GM12891 (cell line): ENCODE data around the gene MISP3.
A peak's percentile ranks its signal among the peaks of the same experiment; 100 is the strongest.

Experiments
- DNase-seq: peaks from one replicate; pipeline ENCODE4 v3.0.0; 2011; ENCODE audit warnings: low spot score; ENCODE audit not compliant: insufficient read length
- FAIRE-seq: peaks from 2 replicates; lab custom pipeline; 2011; peaks lifted over from hg19 to GRCh38; lab: Jason Lieb, UNC
- PAX5 ChIP-seq: IDR thresholded peaks from 2 replicates; pipeline ENCODE4 v1.6.1; 2011; ENCODE audit warnings: low read length, moderate library complexity, mild to moderate bottlenecking; ENCODE audit not compliant: insufficient read depth, severe bottlenecking
- POLR2A ChIP-seq: IDR thresholded peaks from 2 replicates; pipeline ENCODE4 v1.6.1; 2011; ENCODE audit warnings: low read depth, low read length, control low read depth
- POLR2AphosphoS5 ChIP-seq: IDR thresholded peaks from 2 replicates; pipeline ENCODE4 v1.6.1; 2011; ENCODE audit warnings: low read depth, low read length, control low read depth
- POU2F2 ChIP-seq: IDR thresholded peaks from 2 replicates; pipeline ENCODE4 v1.6.1; 2011; ENCODE audit warnings: low read depth, mild to moderate bottlenecking, control low read depth, low read length, moderate library complexity
- SPI1 ChIP-seq: IDR thresholded peaks from 2 replicates; pipeline ENCODE4 v1.6.1; 2011; ENCODE audit warnings: low read depth, low read length, control low read depth
- TAF1 ChIP-seq: IDR thresholded peaks from 2 replicates; pipeline ENCODE4 v1.6.1; 2011; ENCODE audit warnings: low read depth, low read length, control low read depth

MISP3 gene

DNA sequence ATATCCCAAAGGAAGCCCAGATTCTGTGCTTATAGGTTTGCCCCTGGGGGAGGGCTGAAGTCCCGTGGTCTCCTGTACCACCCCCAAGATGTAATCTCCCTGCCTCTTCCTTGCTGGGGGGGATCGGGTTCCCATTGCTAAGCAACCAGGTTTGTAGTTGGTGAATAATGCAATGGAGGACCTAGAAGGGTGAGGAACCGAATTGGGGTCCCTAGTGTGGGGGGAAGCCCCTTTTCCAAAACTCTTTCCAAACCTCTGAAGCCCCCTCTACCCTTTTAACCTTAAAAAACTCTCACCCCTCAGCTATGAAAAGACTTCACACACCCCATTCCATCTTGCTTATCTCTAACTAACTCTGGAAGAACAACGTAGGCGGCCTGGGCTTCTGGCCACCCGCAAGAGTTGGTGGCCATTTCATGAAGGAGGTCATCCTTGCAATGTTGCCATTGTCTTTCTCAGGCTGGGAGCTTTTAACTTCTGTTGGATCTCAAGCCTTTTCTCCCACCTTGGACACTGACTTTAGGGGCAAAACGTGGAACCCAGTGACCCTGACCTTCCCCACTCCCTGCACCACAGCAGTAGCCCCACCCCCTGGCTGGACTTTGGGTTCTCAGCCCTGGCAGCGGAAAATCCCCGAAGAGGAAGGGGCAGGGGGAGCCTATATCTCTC, 11.4 kb upstream of the MISP3 start:
- TF ChIP-seq TAF1 (no peak), SPI1 (no peak), PAX5 (no peak), POLR2A (no peak), POU2F2 (no peak), POLR2AphosphoS5 (no peak)
- DNase-seq (no peak), FAIRE-seq (no peak)

GRCh38 chr19:14061751-14062557, 10.6 kb upstream of the MISP3 start, which contains the start of gene PALM3:
Gene PALM3 (minus strand): TSS chr19:14062076. CDS start chr19:14061980, 96 bp downstream.
- no peak for DNase-seq
- TF ChIP-seq POU2F2 (no peak), POLR2A (no peak), PAX5 (no peak), TAF1 (no peak), SPI1 (no peak), POLR2AphosphoS5 (no peak)
- FAIRE-seq, result no peak

GRCh38 chr19:14062558-14062855, 10.1 kb upstream of the MISP3 start:
- no peak for DNase-seq
- TF ChIP-seq POLR2AphosphoS5 (no peak), TAF1 (no peak)
- FAIRE-seq, result no peak

DNA sequence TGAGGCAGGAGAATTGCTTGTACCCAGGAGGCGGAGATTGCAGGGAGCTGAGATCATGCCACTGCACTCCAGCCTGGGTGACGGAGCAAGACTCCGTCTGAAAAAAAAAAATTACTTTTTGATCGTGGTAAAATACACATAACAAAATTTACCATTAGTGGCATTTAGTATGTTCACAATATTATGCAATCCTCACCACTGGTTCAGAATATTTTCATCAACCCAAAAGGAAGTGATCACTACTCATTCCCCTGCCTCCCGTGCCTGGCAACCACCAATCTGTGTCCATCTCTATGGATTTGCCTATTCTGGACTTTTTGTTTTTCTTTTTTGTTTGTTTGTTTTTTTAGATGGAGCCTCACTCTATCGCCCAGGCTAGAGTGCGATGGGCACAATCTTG, 9.5 kb upstream of the MISP3 start:
- FAIRE-seq (no peak), DNase-seq (no peak)
- TF ChIP-seq PAX5, result no peak
- TF ChIP-seq POLR2A, result no peak
- TF ChIP-seq TAF1, result no peak
- no peak for TF ChIP-seq POLR2AphosphoS5
- TF ChIP-seq POU2F2, result no peak
- no peak for TF ChIP-seq SPI1

- TF ChIP-seq POLR2A, result no peak
- no peak for TF ChIP-seq POLR2AphosphoS5
- no peak for DNase-seq
- no peak for FAIRE-seq
Observed at GRCh38 chr19:14066134-14066533, 6.5 kb upstream of the MISP3 start.

DNA sequence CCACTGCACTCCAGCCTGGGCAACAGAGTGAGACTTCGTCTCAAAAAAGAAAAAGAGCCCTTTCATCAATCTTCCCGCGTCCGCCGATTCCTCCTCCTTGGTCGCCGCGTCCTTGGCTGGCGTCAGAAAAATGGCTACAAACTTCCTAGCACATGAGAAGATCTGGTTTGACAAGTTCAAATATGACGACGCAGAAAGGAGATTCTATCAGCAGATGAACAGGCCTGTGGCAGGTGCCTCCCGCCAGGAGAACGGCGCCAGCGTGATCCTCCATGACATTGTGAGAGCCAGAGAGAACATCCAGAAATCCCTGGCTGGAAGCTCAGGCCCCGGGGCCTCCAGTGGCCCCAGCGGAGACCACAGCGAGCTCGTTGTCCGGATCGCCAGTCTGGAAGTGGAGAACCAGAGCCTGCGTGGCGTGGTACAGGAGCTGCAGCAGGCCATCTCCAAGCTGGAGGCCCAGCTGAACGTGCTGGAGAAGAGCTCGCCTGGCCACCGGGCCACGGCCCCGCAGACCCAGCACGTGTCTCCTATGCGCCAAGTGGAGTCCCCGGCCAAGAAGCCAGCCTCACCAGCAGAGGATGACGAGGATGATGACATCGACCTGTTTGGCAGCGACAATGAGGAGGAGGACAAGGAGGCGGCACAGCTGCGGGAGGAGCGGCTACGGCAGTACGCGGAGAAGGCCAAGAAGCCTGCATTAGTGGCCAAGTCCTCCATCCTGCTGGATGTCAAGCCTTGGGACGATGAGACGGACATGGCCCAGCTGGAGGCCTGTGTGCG, 2.1 kb upstream of the MISP3 start:
- FAIRE-seq (no peak), DNase-seq (no peak)
- TF ChIP-seq SPI1 (no peak), POLR2A (no peak), POLR2AphosphoS5 (no peak), POU2F2 (no peak), TAF1 (no peak), PAX5 (no peak)

DNA sequence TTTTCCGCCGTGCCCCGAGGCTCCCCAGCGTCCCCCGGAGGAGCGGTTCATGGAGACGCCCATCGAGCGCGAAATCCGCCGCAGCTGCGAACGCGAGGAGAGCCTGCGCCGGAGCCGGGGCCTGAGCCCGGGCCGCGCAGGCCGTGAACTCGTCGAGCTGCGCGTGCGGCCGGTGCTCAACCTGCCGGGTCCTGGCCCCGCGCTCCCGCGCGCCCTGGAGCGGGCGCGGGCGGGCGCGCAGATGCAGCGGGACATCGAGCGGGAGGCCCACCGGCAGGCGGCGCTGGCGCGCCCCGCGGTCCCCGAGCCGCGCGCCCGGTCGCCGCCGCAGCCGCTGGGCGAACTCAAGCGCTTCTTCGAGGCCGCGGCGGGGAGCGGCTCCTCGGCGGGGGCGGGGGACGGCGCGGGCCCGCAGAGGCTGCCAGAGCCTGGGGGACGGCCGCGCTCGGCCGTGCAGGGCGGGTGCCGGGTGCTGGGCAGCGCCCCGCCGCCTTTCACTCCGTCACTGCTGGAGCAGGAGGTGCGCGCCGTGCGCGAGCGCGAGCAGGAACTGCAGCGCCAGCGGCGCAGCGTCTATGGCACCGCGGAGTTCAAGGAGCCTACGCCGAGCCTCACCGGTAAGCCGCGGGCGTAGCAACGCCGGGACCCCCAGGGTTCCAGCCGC, 807 bp downstream of the MISP3 start:
- DNase-seq, result peak; percentile 76
- TF ChIP-seq POLR2AphosphoS5 (no peak), SPI1 (no peak; the same call in 1 of the 2 replicates), TAF1 (no peak), PAX5 (no peak), POLR2A (no peak), POU2F2 (no peak)
- FAIRE-seq, result peak; percentile 78

- TF ChIP-seq POLR2AphosphoS5, result no peak
- TF ChIP-seq POLR2A, result no peak
- TF ChIP-seq PAX5, result no peak
- TF ChIP-seq POU2F2, result no peak
- TF ChIP-seq SPI1, result no peak
- no peak for TF ChIP-seq TAF1
- DNase-seq, result no peak
- no peak for FAIRE-seq
Observed at GRCh38 chr19:14073925-14074838, 1.6 kb downstream of the MISP3 start.

GRCh38 chr19:14078411-14078810, 5.8 kb downstream of the MISP3 start:
- no peak for FAIRE-seq
- DNase-seq, result no peak
- TF ChIP-seq POLR2AphosphoS5 (no peak), PAX5 (no peak), SPI1 (no peak), POLR2A (no peak), TAF1 (no peak), POU2F2 (no peak)
